Endothelial cell of umbilical vein (primary cell): ENCODE data around the gene LRRC47. TPM values are rescaled to one million over a fixed set of nuclear protein-coding genes. Genes with fewer than 3 reads are reported as not detected.

Experiments
- BruUV-seq: library from RNA; stranded (reverse); fragments of 400-500 nt; replicated peaks from 2 replicates; lab custom pipeline; 2021; lab: Mats Ljungman, UMichigan
- CTCF ChIA-PET: fragments of 300-600, 350-600 bp; sonication (Branson Sonifier 250); formaldehyde crosslinking; loops from one replicate; lab custom pipeline; 2021; ENCODE audit warnings: antibody characterized with exemption, inconsistent platforms; lab: Charles Lee
- POLR2A ChIA-PET: fragments of 300-600, 350-600 bp; sonication (Branson Sonifier 250); formaldehyde crosslinking; loops from one replicate; lab custom pipeline; 2021; ENCODE audit warnings: antibody characterized with exemption, inconsistent platforms; lab: Charles Lee
- DNase-seq: peaks from one replicate; pipeline ENCODE4 v3.0.0-alpha.2; 2011; ENCODE audit warnings: low read depth, low spot score
- FAIRE-seq: peaks from 2 replicates; lab custom pipeline; 2011; peaks lifted over from hg19 to GRCh38; lab: Jason Lieb, UNC
- H2AFZ ChIP-seq: 2 replicates; pipeline ENCODE4 v1.6.0; 2012; ENCODE audit warnings: low read depth, low read length, control low read depth, inconsistent platforms
- H3K27ac ChIP-seq: 2 replicates; pipeline ENCODE4 v1.5.1; 2011; ENCODE audit warnings: low read depth, mild to moderate bottlenecking, control low read depth, low read length, moderate library complexity; ENCODE audit not compliant: insufficient read depth
- H3K27me3 ChIP-seq, 2 experiments: 2 replicates each; pipeline versions ENCODE4 v1.6.0 to v1.6.1; 2011; ENCODE audit warnings: low read length in 2 of 2, mixed read lengths in 1 of 2; ENCODE audit not compliant: control insufficient read depth in 2 of 2, insufficient read depth in 2 of 2
- H3K36me3 ChIP-seq, 2 experiments: 2 replicates in 1 of 2; 3 replicates in 1 of 2; pipeline ENCODE4 v1.5.1; 2011; ENCODE audit warnings: low read length in 2 of 2, mild to moderate bottlenecking in 1 of 2, moderate library complexity in 1 of 2; ENCODE audit not compliant: control insufficient read depth in 2 of 2, insufficient read depth in 2 of 2; ENCODE audit errors: extremely low read depth in 1 of 2
- H3K4me1 ChIP-seq: 3 replicates; pipeline ENCODE4 v1.5.1; 2011; ENCODE audit warnings: mild to moderate bottlenecking, low read length; ENCODE audit not compliant: control insufficient read depth, insufficient read depth; ENCODE audit errors: extremely low read depth
- H3K4me2 ChIP-seq: 2 replicates; pipeline ENCODE4 v1.6.1; 2011; ENCODE audit warnings: low read length, control low read depth, mixed read lengths; ENCODE audit not compliant: insufficient read depth
- H3K4me3 ChIP-seq, 3 experiments: fragments of 200-600 bp in 1 of 3; sonication (generic), shearing (Covaris generic) in 1 of 3; replicated peaks in 1 of 3; 2 replicates each; pipeline ENCODE4 v1.5.1; 2011 to 2016; ENCODE audit warnings: control low read depth in 3 of 3, low read length in 3 of 3, mild to moderate bottlenecking in 2 of 3, inconsistent platforms in 1 of 3, low read depth in 1 of 3, moderate library complexity in 1 of 3; ENCODE audit not compliant: insufficient read depth in 1 of 3
- H3K79me2 ChIP-seq: 2 replicates; pipeline ENCODE4 v1.6.0; 2012; ENCODE audit warnings: low read length, inconsistent platforms; ENCODE audit not compliant: control insufficient read depth, insufficient read depth
- H3K9ac ChIP-seq: replicated peaks from 2 replicates; pipeline ENCODE3; 2011; ENCODE audit warnings: low read length, control low read depth; ENCODE audit not compliant: insufficient read depth; ENCODE audit errors: extremely low read depth
- H3K9me1 ChIP-seq: replicated peaks from 3 replicates; pipeline ENCODE4 v1.6.0; 2011; ENCODE audit warnings: mild to moderate bottlenecking, low read length; ENCODE audit not compliant: control insufficient read depth, insufficient read depth; ENCODE audit errors: extremely low read depth
- H3K9me3 ChIP-seq: replicated peaks from 2 replicates; pipeline ENCODE4 v1.5.1; 2012; ENCODE audit warnings: low read length, inconsistent platforms; ENCODE audit not compliant: control insufficient read depth, insufficient read depth
- H4K20me1 ChIP-seq: replicated peaks from 2 replicates; pipeline ENCODE3; 2011; ENCODE audit warnings: mild to moderate bottlenecking, low read length; ENCODE audit not compliant: control insufficient read depth, insufficient read depth; ENCODE audit errors: extremely low read depth
- CTCF ChIP-seq, 2 donors: IDR thresholded peaks; 1 replicate in 1 of 2; 2 replicates in 1 of 2; pipeline ENCODE4 v1.5.1; 2011; ENCODE audit warnings: low read length in 2 of 2, mild to moderate bottlenecking in 2 of 2, moderate library complexity in 2 of 2, control low read depth in 1 of 2, inconsistent platforms in 1 of 2, low read depth in 1 of 2; ENCODE audit not compliant: insufficient read depth in 1 of 2; ENCODE audit errors: extremely low read depth in 1 of 2
- EZH2 ChIP-seq: IDR thresholded peaks from 2 replicates; pipeline ENCODE4 v1.6.1; 2012; ENCODE audit warnings: borderline replicate concordance, low read depth, mild to moderate bottlenecking, moderate library complexity, low read length, inconsistent platforms; ENCODE audit not compliant: severe bottlenecking
- FOS ChIP-seq: IDR thresholded peaks from 2 replicates; pipeline ENCODE4 v1.6.1; 2011; ENCODE audit warnings: mild to moderate bottlenecking, low read length, moderate library complexity, borderline replicate concordance; ENCODE audit not compliant: insufficient read depth
- GATA2 ChIP-seq: IDR thresholded peaks from 2 replicates; pipeline ENCODE4 v1.7.0; 2011; ENCODE audit warnings: low read depth, mild to moderate bottlenecking, moderate library complexity, mixed read lengths, low read length; ENCODE audit not compliant: insufficient read length, insufficient read depth
- JUN ChIP-seq: IDR thresholded peaks from 2 replicates; pipeline ENCODE4 v1.6.1; 2011; ENCODE audit warnings: borderline replicate concordance, low read depth; ENCODE audit not compliant: insufficient read length, insufficient read depth
- MYC ChIP-seq: IDR thresholded peaks from one replicate; pipeline ENCODE4 v1.6.1; 2011; ENCODE audit warnings: mild to moderate bottlenecking, low read depth, low read length
- POLR2AphosphoS5 ChIP-seq: IDR thresholded peaks from 2 replicates; pipeline ENCODE4 v1.6.1; 2012; ENCODE audit warnings: low read depth, mild to moderate bottlenecking, control low read depth, low read length, moderate library complexity; ENCODE audit not compliant: insufficient read depth
- dilution Hi-C: fragments of 300-500 bp; cut with MboI; formaldehyde crosslinking; loops from one replicate; pipeline ENCODE4 v1.15.0; 2019; ENCODE audit warnings: low sequenced_read_pairs; ENCODE audit not compliant: extremely low pct_ligation_motif_present
- intact Hi-C: fragments of 100-400 bp; cut with micrococcal nuclease; formaldehyde crosslinking; loops from one replicate; pipeline ENCODE4 v1.10.0; 2022
- polyA plus RNA-seq, 4 experiments: library from polyadenylated mRNA; depleted of rRNA in 3 of 4; stranded (reverse) in 3 of 4; unstranded in 1 of 4; fragments of >200 nt; gene quantifications; 2 replicates each; pipeline versions ENCODE4 v1.2.1 to v1.2.3, GENCODE V29; 2011 to 2012; ENCODE audit warnings: missing spikeins in 1 of 4
- total RNA-seq: library from RNA; stranded (reverse); gene quantifications from 2 replicates; pipeline ENCODE4 v1.2.3, GENCODE V29; 2021

The LRRC47 gene
- total and polyA plus RNA-seq, 2 donors (not counting 3 experiments of a cell fraction or from before 2014, with no cell fraction given): 23.7 to 42.5 TPM

- no peak for FAIRE-seq
- Histone ChIP-seq H3K9me3 (no peaks in the 10 kb centered on the region), H2AFZ (no peak overlapping the region), H3K27ac (no peak overlapping the region), H3K9me1 (no peaks in the 10 kb centered on the region), H3K4me1 (no peaks in the 10 kb centered on the region), H3K36me3 (peaks cover 0 to 3% of the 10 kb centered on the region in 2 experiments), H3K9ac (no peak overlapping the region), H4K20me1 (no peaks in the 10 kb centered on the region), H3K4me2 (no peak overlapping the region), H3K27me3 (no peaks in the 10 kb centered on the region), H3K79me2 (no peaks in the 10 kb centered on the region), H3K4me3 (no peak overlapping the region)
- no peak for DNase-seq
- POLR2A ChIA-PET: no interaction called here
- intact Hi-C loops: no loop called here
- BruUV-seq: no TSS peak
- TF ChIP-seq JUN (no peak), CTCF (IDR thresholded peaks at IDR 0.05; ENCODE audit: extremely low read depth in 1 of 2, insufficient read depth in 1 of 2, low read depth in 1 of 2, low read length in 2 of 2) (no peak), EZH2 (no peak), POLR2AphosphoS5 (no peak), GATA2 (no peak), MYC (no peak), FOS (no peak)
- dilution Hi-C loops: no loop called here
- CTCF ChIA-PET: no interaction called here
Observed at GRCh38 chr1:3817138-3817740, 20.9 kb upstream of the LRRC47 start.
